CD4-positive, alpha-beta T cell treated with Interleukin-4 for 4 hours (primary cell): ENCODE measurements around the gene PKD1L1.
"Not testable (repeated sequence)": the region's sequence is repeated elsewhere in the genome, so short reads cannot be mapped to it uniquely, and the experiment has no call there.

Experiments used
- DNase-seq: peaks from one replicate; pipeline ENCODE4 v3.0.0-alpha.2; 2020

PKD1L1 gene, protein sequence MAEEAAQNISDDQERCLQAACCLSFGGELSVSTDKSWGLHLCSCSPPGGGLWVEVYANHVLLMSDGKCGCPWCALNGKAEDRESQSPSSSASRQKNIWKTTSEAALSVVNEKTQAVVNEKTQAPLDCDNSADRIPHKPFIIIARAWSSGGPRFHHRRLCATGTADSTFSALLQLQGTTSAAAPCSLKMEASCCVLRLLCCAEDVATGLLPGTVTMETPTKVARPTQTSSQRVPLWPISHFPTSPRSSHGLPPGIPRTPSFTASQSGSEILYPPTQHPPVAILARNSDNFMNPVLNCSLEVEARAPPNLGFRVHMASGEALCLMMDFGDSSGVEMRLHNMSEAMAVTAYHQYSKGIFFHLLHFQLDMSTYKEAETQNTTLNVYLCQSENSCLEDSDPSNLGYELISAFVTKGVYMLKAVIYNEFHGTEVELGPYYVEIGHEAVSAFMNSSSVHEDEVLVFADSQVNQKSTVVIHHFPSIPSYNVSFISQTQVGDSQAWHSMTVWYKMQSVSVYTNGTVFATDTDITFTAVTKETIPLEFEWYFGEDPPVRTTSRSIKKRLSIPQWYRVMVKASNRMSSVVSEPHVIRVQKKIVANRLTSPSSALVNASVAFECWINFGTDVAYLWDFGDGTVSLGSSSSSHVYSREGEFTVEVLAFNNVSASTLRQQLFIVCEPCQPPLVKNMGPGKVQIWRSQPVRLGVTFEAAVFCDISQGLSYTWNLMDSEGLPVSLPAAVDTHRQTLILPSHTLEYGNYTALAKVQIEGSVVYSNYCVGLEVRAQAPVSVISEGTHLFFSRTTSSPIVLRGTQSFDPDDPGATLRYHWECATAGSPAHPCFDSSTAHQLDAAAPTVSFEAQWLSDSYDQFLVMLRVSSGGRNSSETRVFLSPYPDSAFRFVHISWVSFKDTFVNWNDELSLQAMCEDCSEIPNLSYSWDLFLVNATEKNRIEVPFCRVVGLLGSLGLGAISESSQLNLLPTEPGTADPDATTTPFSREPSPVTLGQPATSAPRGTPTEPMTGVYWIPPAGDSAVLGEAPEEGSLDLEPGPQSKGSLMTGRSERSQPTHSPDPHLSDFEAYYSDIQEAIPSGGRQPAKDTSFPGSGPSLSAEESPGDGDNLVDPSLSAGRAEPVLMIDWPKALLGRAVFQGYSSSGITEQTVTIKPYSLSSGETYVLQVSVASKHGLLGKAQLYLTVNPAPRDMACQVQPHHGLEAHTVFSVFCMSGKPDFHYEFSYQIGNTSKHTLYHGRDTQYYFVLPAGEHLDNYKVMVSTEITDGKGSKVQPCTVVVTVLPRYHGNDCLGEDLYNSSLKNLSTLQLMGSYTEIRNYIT (N-terminal part only)

DNA sequence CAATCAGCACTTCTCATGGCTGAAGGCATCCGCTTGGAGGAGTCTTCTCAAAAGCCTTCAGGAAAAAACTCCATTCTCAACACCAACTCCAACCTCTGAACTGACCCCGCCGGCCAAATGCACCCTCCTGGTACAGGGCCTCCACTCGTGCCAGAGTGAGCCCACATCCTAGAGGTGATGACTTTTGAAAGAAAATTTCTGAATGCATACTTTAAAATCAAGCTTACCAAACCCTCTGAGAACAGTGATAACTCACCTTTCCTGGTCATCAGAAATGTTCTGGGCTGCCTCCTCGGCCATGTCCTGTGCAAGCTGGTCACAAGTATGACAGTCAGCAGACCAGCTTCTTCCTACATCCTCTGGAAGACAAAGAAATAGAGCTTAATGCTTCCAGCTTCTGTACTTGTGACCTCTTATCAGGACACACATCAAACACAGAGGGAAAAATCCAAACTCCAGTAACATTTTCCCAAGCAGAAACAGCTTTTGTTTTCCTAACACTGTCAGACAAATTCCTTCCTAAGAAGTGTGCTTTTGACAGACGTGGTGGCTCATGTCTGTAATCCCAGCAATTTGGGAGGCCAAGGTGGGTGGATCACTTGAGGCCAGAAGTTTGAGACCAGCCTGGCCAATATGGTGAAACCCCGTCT lies at the start of gene PKD1L1:
TSS of gene PKD1L1 (minus strand) at position 326 of the 650 bp plus-strand sequence. CDS start at position 300, 26 bp downstream.
- DNase-seq: no peak

DNA sequence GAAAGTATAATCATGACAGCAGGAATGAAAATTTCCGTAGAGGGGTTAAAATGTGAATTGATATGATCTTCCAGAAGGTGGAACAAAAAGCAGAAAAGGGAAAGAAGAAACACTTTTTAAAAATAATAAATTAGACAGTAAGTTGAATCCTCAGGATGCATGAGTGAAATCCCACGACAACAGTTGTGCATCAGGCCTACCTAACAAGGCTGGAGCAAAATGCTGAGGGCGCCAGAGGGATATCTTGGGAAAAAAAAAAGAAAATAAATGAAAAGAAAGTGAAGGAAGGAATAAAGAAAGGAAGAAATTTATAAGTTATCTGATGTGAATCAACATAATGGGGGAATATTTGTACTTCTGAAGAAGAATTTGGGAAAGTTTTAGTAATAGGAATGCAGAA lies 44.2 kb upstream of the PKD1L1 start:
- DNase-seq: no peak

DNA sequence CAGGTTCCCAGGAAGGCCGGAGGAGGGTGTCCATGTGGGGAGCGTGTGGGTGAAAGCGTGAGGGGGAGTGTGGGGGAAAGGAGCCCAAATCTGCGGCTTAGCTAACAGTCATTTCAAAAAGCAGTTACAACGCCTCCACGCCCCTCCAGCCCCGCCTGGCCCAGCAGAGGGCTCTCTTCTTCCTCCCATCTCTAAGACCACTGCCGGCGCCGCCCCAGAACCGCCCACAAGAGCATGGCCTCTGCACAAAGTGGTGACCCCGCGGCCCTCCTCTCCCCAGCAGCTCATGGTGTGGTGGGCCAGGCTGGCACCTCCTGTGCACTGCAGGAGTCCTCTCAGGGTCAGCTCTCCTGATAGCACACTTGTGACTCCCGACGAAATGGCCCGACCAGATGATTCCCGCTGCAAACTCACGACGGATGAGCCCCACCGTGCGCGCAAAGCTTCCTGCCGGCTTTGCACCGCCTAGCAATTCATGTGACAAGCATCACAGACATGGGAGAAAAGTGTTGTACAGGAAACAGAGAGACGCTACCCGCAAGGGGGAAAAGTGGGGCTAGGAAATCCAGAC lies 43.6 kb upstream of the PKD1L1 start:
- peak; percentile 87 for DNase-seq

DNA sequence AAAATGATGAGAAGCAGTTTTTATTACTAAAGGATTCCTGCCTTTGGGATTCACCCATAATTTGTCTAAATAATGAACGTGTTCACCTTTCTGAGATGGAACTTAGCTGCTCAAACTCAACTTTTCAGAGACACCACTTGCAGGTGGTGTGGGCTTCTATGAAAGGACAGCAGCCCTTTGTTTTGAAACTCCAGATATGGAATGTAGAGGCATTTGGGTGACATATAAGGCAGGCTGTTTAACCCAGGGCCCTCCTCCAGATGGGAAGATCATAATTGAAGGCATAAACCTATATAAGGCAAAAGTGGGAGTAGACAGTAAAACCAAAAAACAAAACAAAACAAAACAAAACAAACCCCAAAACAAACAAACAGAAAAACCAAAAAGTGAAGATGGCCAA lies 43.0 kb upstream of the PKD1L1 start:
- no peak for DNase-seq

DNA sequence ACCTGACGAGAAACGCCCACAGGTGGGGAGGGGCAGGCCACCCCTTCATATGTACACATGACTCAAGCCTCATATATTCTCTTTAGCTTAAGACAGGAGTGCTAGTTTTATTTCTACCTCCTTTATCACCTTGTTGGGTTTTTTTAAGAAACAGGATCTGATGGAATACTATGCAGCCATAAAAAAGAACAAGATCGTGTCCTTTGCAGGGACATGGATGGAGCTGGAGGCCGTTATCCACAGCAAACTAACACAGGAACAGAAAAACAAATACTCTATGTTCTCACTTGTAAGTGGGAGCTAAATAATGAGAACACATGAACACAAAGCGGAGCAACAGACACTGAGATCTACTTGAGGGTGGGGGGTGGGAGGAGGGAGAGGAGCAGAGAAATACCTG lies 42.3 kb upstream of the PKD1L1 start:
- no peak for DNase-seq

DNA sequence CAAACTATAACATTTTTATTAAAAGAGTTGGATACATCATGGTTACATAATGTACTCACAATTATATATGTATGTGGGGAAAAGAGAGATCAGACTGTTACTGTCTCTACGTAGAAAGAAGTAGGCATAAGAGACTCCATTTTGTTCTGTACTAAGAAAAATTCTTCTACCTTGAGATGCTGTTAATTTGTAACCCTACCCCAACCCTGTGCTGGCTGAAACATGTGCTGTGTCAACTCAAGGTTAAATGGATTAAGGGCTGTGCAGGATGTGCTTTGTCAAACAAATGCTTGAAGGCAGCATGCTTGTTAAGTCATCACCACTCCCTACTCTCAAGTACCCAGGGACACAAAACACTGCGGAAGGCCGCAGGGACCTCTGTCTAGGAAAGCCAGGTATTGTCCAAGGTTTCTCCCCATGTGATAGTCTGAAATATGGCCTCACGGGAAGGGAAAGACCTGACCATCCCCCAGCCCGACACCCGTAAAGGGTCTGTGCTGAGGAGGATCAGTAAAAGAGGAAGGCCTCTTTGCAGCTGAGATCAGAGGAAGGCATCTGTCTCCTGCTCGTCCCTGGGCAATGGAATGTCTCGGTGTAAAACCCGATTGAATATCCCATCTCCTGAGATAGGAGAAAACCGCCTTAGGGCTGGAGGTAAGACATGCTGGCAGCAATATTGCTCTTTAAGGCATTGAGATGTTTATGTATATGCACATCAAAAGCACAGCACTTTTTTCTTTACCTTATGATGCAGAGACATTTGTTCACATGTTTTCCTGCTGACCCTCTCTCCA lies 41.5 kb upstream of the PKD1L1 start:
- DNase-seq: not testable (repeated sequence)

DNA sequence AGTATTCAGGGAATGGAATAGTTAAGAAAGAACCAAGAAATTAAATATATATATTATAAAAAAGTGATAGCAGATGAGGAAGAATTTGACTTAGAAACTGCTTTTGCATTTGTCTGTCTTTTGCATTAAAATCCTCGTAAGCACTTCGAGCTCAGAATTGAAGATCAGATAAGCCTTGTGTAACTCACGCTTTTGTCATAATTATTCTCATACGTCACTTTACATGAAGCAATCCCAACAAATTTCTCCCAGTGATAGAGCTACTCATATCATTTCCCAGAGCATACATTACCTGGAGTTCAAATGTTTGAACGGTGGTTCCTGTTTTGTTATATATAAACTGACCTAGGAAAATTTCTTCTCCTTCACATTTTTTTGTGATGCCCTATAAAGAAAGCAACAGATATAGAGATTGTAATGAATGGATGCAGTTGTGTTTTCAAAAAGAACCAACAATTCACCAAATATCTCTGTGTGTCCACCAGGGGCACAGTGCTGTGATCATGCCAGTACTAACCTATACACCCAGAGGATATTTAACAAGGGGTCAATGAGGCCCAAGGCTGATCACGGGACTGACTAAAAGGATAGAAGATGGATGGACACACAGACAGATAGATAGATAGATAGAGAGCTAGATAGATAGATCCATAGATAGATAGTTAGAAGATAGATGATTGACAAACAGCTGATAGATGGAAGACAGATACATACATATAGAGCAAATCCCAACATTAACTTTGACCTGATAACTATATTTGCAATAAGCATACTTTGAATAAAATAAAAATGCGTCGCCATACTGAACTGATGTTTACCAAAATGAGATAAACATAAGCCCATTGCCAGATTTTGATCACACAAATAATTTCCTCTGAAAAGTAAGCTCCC lies 40.5 kb upstream of the PKD1L1 start:
- DNase-seq: no peak

DNA sequence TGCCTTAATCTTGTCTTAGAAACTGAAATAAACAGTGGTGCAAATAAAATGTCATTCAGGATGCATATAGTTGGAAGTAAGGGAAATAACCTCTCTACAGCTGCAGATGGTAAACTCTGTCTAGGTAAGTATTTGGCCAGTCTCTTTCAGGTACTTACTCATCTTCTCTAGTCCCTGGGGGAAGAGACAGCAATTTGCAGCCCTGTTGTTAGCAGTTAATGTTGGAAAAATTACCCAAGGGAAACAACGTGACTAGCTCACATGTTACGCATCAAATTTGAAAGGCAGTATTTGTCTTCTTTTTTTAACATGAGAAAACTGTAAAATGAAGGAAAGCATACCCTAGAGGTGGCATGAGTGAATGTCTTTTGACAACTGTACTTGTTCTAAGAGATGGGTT lies 34.3 kb upstream of the PKD1L1 start:
- DNase-seq: no peak

DNA sequence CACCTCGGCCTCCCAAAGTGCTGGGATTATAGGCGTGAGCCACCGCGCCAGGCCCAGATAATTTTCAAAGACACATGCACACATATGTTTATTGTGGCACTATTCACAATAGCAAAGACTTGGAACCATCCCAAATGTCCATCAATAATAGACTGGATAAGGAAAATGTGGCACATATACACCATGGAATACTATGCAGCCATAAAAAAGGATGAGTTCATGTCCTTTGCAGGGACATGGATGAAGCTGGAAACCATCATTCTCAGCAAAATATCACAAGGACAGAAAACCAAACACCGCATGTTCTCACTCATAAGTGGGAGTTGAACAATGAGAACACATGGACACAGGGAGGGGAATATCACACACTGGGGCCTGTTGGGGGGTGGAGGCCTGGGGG lies 32.4 kb upstream of the PKD1L1 start:
- not testable (repeated sequence) for DNase-seq

DNA sequence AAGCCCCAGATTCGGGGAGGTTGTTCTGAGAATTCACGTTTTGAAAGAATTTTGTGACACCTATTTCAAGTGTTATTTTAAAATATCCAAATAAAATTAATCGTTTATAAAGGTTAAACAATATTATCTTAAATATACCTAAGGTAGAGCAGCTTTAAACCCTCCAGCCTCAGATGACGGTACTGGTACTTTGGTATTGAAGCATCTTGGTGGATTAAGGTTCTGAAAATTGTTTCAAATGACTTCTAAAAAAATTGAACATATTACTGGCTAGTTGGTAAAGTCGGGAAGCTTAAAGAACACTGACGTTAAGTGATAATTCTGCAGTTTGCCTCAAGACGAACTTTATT lies 31.5 kb upstream of the PKD1L1 start:
- no peak for DNase-seq

DNA sequence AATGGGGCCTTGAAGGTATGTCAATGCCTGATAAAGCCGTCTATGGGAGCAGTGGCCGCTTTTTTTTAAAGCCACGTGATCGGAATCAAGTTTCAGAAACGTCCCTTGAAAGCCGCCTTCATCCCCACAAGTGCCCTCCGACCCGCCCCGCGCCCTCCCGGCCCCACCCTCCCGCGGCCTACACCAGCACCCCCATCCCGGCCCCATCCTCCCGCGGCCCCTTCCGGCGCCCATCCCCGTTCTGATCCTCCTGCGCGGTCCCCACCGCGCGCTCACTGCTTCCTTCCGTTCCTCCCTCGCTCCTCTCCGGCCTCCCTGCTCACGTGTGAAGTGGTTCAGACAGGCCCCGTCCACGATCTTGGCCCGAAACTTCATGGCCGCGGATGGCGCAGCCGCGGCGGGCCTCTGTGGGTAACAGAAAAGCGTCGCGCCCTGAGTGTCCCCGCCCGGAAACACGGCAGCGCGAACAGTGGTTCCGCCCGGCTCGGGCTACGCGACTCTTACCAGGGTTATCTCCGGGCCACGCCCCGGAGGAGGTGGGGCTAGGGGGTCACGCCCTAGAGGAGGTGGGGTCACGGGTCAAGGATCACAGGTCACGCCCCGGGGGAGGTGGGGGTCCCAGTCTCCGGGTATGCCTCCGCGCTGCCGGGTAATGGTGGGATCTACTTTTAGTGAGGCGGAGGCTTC lies 31.0 kb upstream of the PKD1L1 start, which contains the start of gene HUS1:
TSS of gene HUS1 (minus strand) at position 471 of the 687 bp plus-strand sequence. CDS start at position 375, 96 bp downstream.
- peak; percentile 96 for DNase-seq

DNA sequence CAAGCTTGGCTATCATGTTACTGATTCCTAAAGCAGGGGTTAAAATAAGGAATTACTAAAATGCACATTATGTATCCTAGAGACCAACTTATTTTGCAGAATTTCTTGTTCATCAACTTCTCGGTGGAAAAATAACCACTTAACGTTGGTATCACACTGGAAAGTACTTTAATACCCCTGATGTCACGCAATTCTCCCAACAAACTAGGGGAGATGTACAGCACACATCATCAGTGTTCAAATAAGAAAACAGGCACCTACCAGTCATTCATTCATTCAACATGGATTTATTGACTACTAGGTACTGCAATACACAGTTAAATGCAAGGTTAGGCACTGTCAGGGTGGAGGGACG lies 30.5 kb upstream of the PKD1L1 start:
- no peak for DNase-seq

DNA sequence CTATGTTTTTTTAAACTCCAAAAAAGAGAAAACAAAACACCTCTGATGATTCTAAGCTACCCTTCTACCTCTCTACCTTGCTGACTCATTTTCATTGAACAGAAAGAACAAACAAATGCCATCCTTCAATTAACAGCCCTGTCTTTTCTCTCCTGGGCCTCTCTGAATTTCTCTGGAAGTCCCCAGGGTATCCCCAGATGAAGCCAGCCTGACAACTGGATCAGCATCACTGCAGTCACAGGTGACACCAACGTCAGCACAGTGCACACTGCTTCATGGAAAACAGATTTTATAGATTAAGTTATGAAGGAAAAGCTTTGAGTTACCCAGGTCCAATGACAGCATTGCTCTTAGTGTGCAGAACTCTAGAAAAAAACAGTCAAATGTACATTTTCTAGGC lies 25.5 kb upstream of the PKD1L1 start:
- DNase-seq: no peak

DNA sequence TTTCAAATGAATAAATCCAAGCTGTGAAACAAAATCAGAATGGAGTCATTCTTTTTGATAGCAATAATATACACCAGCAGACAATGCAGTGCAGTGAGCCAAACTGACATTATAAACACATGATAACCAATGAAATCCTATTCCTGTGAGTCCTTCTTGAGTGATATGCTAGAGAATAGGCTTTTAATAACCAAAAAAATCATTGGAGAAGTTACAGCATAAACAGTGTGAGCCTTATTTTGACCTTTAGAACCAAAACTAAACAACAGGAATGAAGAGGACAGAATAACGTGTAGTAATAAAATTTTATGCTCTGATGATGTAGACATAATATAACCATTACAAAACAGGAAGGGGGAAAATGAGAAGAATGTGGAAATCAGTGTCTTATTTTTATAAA lies 22.5 kb upstream of the PKD1L1 start:
- no peak for DNase-seq

DNA sequence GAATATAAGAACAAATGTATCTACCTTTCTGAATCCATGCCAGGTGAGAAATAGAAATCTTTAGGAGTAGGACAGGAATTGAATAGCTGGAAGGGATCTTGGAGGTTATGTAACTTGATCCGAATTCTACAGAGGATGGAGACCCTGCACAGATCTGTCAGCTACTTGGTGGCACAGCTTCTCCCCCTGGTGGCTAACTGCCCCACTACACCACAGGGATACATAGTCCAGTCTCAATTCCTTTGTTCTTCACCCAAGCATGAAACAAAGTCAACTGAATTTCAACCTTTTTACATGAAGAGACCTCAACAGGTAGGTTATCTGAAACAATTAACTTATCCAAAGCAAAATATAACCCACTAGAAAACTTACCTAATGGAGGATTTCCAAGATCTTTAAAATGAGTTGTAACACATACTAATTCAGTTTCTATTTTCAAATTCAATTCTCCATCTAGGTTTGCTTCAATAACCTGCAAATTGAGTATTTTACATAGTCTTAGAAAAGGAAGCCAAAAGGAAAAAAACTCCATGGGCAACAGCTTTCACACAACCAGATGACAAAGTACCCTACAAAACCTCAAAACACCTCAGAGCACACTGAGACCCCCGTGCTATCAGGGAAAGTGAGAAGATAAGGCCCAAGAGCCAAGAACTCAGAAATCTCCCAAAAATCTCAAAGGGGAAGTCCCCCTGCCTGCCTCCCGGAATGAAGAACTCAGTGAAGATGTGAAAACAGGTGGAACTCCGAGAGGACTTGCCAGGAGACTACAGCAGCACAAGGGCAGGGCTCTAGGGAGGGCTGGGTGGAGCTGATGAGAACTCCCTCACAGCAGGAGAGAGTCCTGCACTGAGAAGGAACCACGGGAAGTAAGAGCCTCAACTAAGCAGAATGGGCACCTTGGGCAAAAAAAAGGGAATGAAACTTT lies 20.8 kb upstream of the PKD1L1 start:
- peak; percentile 36 for DNase-seq

DNA sequence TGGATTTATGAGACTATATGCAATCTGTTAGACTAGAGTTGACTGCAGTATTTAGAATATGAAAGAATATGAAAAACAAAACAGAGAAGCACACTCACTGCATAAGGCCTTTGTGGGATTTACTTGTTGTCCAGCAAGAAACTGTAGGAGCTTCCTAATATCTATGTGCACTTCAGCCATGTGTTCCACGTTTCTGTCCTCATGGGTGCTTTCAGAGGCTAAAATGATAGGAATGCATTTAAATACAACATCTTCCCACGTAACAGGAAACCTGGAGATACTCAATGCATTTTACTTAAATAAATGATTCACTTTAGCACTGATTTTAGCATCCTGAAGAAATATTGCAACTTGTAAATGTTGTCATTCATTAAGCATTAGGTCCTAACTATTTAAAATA lies 19.4 kb upstream of the PKD1L1 start:
- DNase-seq: no peak

DNA sequence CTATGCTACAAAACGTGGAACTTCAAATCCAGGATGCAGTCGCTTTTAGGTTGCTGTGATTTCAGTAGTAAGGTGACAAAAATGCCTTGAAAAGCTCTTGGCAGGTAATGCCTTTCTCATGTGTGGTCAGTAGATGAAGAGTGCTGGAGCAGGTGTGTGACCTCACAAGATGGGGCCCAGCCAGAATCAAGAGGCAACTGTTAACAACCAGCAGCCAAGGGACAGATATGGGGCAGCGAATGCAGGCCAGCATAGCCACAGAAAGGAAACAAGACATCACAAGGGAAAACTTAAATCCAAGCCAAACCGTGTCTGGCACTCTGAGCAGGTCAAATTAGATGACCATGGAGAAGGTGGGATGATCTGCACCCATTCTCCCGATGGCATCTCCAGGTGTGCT lies 18.9 kb upstream of the PKD1L1 start:
- DNase-seq: no peak

DNA sequence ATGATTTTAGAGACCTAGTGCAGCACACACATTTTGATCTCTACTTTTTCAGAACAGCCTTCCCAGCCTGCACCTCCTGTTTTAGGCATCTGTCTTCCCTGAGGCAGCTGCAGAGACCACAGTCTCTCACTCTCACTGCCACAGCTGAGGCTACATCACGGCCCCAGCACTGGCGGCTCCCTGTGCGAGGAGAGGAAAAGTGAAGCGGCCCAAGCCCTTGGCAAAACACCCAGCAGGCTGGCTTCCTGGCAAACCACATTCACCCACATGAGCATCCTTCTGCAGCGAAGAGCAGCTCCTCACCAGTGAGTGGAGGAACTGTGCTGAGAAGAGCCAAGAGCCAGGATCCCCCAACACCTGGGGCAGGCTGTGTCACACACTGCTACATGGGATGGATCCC lies 17.2 kb upstream of the PKD1L1 start:
- no peak for DNase-seq

DNA sequence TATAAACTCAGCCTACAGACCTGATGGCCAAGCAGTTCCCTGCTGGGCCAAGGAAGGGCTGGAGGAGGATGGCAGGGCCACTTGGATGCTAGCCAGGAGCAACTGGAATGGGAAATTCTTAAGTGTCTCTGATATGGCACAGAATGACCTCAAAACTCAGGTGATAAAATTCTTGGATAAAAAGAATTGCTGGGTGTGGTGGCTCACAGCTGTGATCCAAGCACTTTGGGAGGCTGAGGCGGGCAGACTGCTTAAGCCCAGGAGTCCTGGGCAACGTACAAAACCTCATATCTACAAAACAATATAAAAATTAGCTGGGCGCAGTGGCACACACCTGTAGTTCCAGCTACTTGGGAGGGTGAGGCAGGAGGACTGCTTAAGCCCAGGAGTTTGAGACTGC lies 14.0 kb upstream of the PKD1L1 start:
- no peak for DNase-seq
